ENCODE measurements around the gene ZMYM5.
A peak's percentile ranks its signal among the peaks of the same experiment; 100 is the strongest.
"Not testable (repeated sequence)": the region's sequence is repeated elsewhere in the genome, so short reads cannot be mapped to it uniquely, and the experiment has no call there.

Gene ZMYM5

GRCh38 chr13:19863323-19864023, at the start of gene ZMYM5:
Gene ZMYM5 (minus strand): TSS chr13:19863649. CDS start chr13:19852180, 11,469 bp downstream.
- DNase-seq, result peak; percentile 83 to 91

GRCh38 chr13:19910336-19911072, 47.1 kb upstream of the ZMYM5 start:
- peak in 1 of 2 experiments; percentile 12 for DNase-seq

- DNase-seq, result no peak
Observed at GRCh38 chr13:19908350-19908986, 45.0 kb upstream of the ZMYM5 start.

- DNase-seq, result not testable (repeated sequence)
Observed at GRCh38 chr13:19905487-19906195, 42.2 kb upstream of the ZMYM5 start.

- no peak for DNase-seq
Observed at GRCh38 chr13:19890030-19890429, 26.6 kb upstream of the ZMYM5 start.

GRCh38 chr13:19888799-19889198, 25.4 kb upstream of the ZMYM5 start:
- DNase-seq, result peak in 1 of 2 experiments; percentile 18

GRCh38 chr13:19882231-19882630, 18.8 kb upstream of the ZMYM5 start:
- no peak for DNase-seq

- DNase-seq, result no peak
Observed at GRCh38 chr13:19881641-19882040, 18.2 kb upstream of the ZMYM5 start.

- DNase-seq, result peak in 1 of 2 experiments; percentile 60
Observed at GRCh38 chr13:19864746-19865309, 1.4 kb upstream of the ZMYM5 start.

GRCh38 chr13:19864024-19864745, 736 bp upstream of the ZMYM5 start:
- DNase-seq, result peak; percentile 34 to 59

GRCh38 chr13:19862481-19863313, 752 bp downstream of the ZMYM5 start:
- DNase-seq, result peak in 1 of 2 experiments; percentile 23

GRCh38 chr13:19861762-19862161, 1.7 kb downstream of the ZMYM5 start:
- DNase-seq, result no peak

- DNase-seq, result peak; percentile 3 to 35
Observed at GRCh38 chr13:19860884-19861655, 2.4 kb downstream of the ZMYM5 start.

GRCh38 chr13:19857637-19858036, 5.8 kb downstream of the ZMYM5 start:
- not testable (repeated sequence) for DNase-seq

GRCh38 chr13:19852766-19853165, 10.7 kb downstream of the ZMYM5 start:
- no peak for DNase-seq

- peak in 1 of 2 experiments; percentile 28 for DNase-seq
Observed at GRCh38 chr13:19845758-19846157, 17.7 kb downstream of the ZMYM5 start.

GRCh38 chr13:19838865-19839275, 24.6 kb downstream of the ZMYM5 start:
- no peak for DNase-seq

- DNase-seq, result no peak
Observed at GRCh38 chr13:19836472-19836871, 27.0 kb downstream of the ZMYM5 start.

- DNase-seq, result no peak
Observed at GRCh38 chr13:19834704-19835103, 28.7 kb downstream of the ZMYM5 start.

- no peak for DNase-seq
Observed at GRCh38 chr13:19822673-19823072, 40.8 kb downstream of the ZMYM5 start.

Measured in SW 1271 (cell line).